Body of pancreas (tissue), 4 donors: ENCODE results near the gene GLIPR2. TPM values are rescaled to one million over a fixed set of nuclear protein-coding genes. Genes with fewer than 3 reads are reported as not detected.
"Not testable (repeated sequence)": the region's sequence is repeated elsewhere in the genome, so short reads cannot be mapped to it uniquely, and the experiment has no call there.

Experiments used
- ATAC-seq: fragments of 150-250 bp; one replicate; pipeline ENCODE4 v1.9.1; 2016
- DNase-seq, 4 donors: peaks; one replicate each; pipeline ENCODE4 v3.0.0-alpha.2; 2019
- H3K27ac ChIP-seq, 4 donors: fragments of 200-600 bp; sonication (generic); 1 replicate in 3 of 4; 2 replicates in 1 of 4; pipeline versions ENCODE4 v1.5.1 to v1.6.1; 2016 to 2019; ENCODE audit warnings: mild to moderate bottlenecking in 1 of 4, mixed read lengths in 1 of 4, moderate library complexity in 1 of 4
- H3K27me3 ChIP-seq, 2 donors: fragments of 200-600 bp; sonication (generic); one replicate each; pipeline ENCODE4 v1.6.0; 2016; ENCODE audit warnings: mild to moderate bottlenecking in 1 of 2
- H3K36me3 ChIP-seq, 2 donors: fragments of 200-600 bp; sonication (generic); replicated peaks in 1 of 2; 2 replicates each; pipeline ENCODE4 v1.5.1; 2016; ENCODE audit warnings: low read depth in 2 of 2; ENCODE audit not compliant: insufficient read depth in 1 of 2
- H3K4me1 ChIP-seq: fragments of 200-600 bp; sonication (generic); one replicate; pipeline ENCODE4 v1.6.0; 2016
- H3K4me3 ChIP-seq, 2 donors: fragments of 200-600 bp; sonication (generic); 1 replicate in 1 of 2; 2 replicates in 1 of 2; pipeline ENCODE4 v1.5.1; 2016 to 2019
- H3K9me3 ChIP-seq, 3 donors: fragments of 200-600 bp; sonication (generic); 1 replicate in 2 of 3; 2 replicates in 1 of 3; pipeline ENCODE4 v1.5.1; 2016
- POLR2A ChIP-seq, 3 donors: fragments of 450-650 bp; IDR thresholded peaks; one replicate each; pipeline ENCODE4 v1.6.1; 2016; ENCODE audit warnings: antibody characterized with exemption in 3 of 3, mild to moderate bottlenecking in 2 of 3
- WGBS, 2 donors: methylation state at CpG; one replicate each; pipeline ENCODE4 v1.1.5; 2017; 5-methylcytosine and 5-hydroxymethylcytosine counted together
- intact Hi-C: fragments of 100-400 bp; cut with DNase I; formaldehyde crosslinking; loops from one replicate; pipeline ENCODE4 v1.15.1; 2023
- total RNA-seq, 2 donors: library from RNA; depleted of rRNA; stranded (reverse); fragments of >200 nt; gene quantifications; one replicate each; pipeline ENCODE4 v1.1.0, GENCODE V29; 2016
- TF ChIP-seq, protein P1 (sequence below), 7 experiments: fragments of 450-650 bp in 4 of 7; fragments of 200-600 bp in 3 of 7; sonication (generic) in 3 of 7; IDR thresholded peaks; one replicate each; pipeline ENCODE4 v1.5.1; 2016 to 2019; ENCODE audit warnings: antibody characterized with exemption in 7 of 7

The GLIPR2 gene
- total RNA-seq, 2 donors from 2014 or later: 1.6 to 4.4 TPM

DNA sequence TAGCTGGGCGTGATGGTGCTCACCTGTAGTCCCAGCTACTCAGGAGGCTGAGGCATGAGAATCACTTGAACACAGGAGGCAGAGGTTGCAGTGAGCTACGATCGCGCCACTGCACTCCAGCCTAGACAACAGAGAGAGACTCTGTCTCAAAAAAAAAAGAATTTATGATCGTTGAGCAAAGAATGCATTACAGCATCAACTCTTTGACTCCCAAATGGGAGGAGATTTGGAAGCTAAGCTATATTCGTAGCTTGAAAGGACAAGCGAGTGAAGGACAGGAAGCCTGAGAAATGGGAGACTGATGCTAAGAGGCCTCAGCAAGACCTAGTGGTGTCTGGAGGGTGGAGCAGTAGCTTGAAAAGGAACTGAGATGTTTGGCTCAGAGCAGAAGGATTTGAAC lies 22.4 kb downstream of the GLIPR2 start:
- no peaks in the 10 kb centered on the region for H3K27me3 ChIP-seq
- H3K4me3 ChIP-seq: no peak overlapping the region
- no peak overlapping the region for H3K27ac ChIP-seq
- no peak for DNase-seq
- no peaks in the 10 kb centered on the region for H3K9me3 ChIP-seq
- TF ChIP-seq, protein P1, sequence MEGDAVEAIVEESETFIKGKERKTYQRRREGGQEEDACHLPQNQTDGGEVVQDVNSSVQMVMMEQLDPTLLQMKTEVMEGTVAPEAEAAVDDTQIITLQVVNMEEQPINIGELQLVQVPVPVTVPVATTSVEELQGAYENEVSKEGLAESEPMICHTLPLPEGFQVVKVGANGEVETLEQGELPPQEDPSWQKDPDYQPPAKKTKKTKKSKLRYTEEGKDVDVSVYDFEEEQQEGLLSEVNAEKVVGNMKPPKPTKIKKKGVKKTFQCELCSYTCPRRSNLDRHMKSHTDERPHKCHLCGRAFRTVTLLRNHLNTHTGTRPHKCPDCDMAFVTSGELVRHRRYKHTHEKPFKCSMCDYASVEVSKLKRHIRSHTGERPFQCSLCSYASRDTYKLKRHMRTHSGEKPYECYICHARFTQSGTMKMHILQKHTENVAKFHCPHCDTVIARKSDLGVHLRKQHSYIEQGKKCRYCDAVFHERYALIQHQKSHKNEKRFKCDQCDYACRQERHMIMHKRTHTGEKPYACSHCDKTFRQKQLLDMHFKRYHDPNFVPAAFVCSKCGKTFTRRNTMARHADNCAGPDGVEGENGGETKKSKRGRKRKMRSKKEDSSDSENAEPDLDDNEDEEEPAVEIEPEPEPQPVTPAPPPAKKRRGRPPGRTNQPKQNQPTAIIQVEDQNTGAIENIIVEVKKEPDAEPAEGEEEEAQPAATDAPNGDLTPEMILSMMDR (IDR thresholded peaks at IDR 0.05): no peak
- no peak for TF ChIP-seq POLR2A (IDR thresholded peaks at IDR 0.05)
- no peak for ATAC-seq
- peaks cover 5% of the 10 kb centered on the region for H3K4me1 ChIP-seq
- intact Hi-C loops: no loop called here
- 85 to 87% methylated on average over 7 of the region's 7 CpGs for WGBS, 2 donors
- no peaks in the 10 kb centered on the region for H3K36me3 ChIP-seq

DNA sequence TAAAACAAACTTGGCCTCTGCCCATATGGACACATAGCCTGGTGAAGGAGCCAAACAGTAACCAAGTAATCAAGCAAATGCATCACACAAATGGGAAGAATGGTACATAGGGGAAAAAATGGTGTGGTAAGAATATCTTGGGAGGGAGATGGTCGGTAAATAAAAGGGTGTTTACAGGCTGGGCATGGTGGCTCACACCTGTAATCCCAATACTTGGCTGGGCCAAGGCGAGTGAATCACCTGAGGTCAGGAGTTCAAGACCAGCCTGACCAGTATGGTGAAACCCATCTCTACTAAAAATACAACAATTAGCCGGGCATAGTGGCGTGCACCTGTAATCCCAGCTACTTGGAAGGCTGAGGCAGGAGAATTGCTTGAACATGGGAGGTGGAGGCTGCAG lies 23.0 kb downstream of the GLIPR2 start:
- H3K36me3 ChIP-seq, H3K4me1 ChIP-seq, H3K27ac ChIP-seq, H3K27me3 ChIP-seq, ATAC-seq, H3K4me3 ChIP-seq, DNase-seq, intact Hi-C loops, H3K9me3 ChIP-seq: not testable (repeated sequence)
- WGBS, 2 donors: 61 to 79% methylated on average over 4 of the region's 4 CpGs

DNA sequence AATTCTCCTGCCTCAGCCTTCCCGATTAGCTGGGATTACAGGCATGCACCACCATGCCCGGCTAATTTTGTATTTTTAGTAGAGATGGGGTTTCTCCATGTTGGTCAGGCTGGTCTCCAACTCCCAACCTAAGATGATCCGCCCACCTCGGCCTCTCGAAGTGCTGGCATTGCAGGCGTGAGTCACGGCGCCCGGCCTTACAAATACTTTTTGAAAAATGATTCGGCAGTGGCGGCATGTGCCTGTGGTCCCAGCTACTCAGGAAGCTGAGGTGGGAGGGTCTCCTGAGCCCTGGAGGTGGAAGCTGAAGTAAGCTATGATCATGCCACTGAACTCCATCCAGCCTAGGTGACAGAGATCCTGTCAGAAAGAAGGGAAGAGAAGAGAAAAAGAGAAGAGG lies 23.6 kb downstream of the GLIPR2 start:
- H3K36me3 ChIP-seq, H3K9me3 ChIP-seq, H3K27ac ChIP-seq, ATAC-seq, H3K27me3 ChIP-seq, H3K4me3 ChIP-seq, DNase-seq, H3K4me1 ChIP-seq, intact Hi-C loops: not testable (repeated sequence)
- 68 to 82% methylated on average over 10 to 11 of the region's 11 CpGs for WGBS, 2 donors

DNA sequence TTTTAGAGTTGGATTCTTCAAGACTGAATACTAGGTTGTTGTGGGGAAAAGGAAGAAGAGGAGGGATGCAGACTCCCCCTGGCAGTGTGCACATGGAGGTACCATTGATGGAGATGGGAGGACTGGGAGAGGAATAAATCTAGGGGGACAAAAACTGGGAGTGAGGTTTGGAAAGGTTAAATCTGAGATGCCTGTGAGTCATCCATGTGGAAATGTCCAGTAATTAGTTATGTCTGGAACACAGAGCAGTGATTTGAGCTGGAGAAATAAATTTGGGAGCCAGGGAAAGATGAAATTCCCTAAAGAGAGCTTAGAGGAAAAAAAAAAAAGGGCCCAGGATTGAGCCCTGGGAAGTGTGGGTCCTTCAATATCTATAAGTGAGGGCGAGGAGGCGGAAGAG lies 24.7 kb downstream of the GLIPR2 start:
- no peak for DNase-seq
- no peak for ATAC-seq
- TF ChIP-seq POLR2A (IDR thresholded peaks at IDR 0.05): no peak
- TF ChIP-seq, protein P1 (IDR thresholded peaks at IDR 0.05): no peak
- Histone ChIP-seq H3K4me1 (peaks cover 6% of the 10 kb centered on the region), H3K27me3 (no peaks in the 10 kb centered on the region), H3K9me3 (no peaks in the 10 kb centered on the region), H3K27ac (no peak overlapping the region), H3K4me3 (no peak overlapping the region), H3K36me3 (no peaks in the 10 kb centered on the region)
- WGBS, 2 donors: 76 to 79% methylated on average over 2 of the region's 2 CpGs
- intact Hi-C loops: no loop called here

DNA sequence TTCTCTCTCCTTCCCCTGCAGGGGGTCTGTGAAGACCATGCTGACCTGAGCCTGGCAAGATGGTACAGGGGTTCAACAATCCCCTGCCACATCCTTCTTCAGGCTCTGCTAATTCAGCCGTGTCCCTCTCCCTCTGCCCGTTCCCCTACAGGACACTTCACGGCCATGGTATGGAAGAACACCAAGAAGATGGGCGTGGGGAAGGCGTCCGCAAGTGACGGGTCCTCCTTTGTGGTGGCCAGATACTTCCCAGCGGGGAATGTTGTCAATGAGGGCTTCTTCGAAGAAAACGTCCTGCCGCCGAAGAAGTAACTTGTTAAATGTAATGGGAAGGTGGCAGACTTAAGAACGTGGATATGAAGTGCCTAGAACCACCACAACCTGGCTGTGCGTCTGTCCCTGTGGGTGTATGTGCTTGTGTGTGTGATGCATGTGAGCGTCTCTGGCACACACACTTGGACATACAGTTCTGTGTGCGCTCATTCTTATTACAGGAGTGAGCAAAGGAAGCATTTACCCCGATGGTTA lies 25.7 kb downstream of the GLIPR2 start:
- intact Hi-C loops: no loop called here
- no peak for DNase-seq
- WGBS, 2 donors: 76 to 77% methylated on average over 16 to 17 of the region's 17 CpGs
- Histone ChIP-seq H3K4me3 (no peak overlapping the region), H3K36me3 (no peaks in the 10 kb centered on the region), H3K4me1 (peaks cover 12% of the 10 kb centered on the region), H3K27ac (no peak overlapping the region), H3K9me3 (no peaks in the 10 kb centered on the region), H3K27me3 (no peaks in the 10 kb centered on the region)
- TF ChIP-seq, protein P1 (IDR thresholded peaks at IDR 0.05): no peak
- TF ChIP-seq POLR2A (IDR thresholded peaks at IDR 0.05): no peak
- no peak for ATAC-seq

DNA sequence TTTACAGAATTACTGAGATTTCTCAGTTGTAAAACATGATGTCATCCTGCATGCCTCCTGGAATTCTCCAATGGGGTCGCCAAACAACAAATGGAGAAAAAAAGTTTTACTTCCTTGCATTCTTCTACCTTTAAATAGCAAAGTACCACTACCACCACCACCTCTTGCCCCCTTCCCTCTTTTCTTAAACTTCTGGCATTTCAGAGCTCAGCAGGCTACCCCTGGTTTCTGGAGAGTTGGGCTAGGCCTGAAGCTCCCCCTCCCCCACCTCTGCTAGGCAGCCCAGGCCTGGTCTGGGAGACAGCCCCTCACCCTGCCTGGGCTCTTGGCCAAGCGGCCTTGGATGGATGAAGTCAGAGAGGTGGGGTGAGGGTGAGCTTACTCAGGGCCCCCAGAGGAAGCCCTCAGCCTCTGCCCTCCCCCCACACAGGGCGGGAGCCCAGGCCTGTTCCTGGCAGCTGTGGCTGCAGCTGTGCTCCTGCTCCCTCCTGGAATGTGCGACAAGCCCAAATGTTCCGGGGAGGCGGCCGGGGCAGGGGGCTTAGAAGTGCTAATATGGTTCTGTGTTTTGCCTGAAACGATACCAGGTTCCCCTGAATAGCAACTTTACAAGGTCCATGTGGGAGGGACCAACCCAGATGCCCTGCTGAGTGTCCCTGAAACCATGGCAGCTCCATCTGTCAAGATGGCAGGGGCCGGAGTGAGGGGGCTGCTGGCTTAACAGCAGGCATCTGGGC lies 26.7 kb downstream of the GLIPR2 start:
- peak; percentile 10 for ATAC-seq
- no peaks in the 10 kb centered on the region for H3K27me3 ChIP-seq
- intact Hi-C loops: no loop called here
- no peaks in the 10 kb centered on the region for H3K9me3 ChIP-seq
- peaks cover 12% of the 10 kb centered on the region for H3K4me1 ChIP-seq
- no peak overlapping the region for H3K4me3 ChIP-seq
- H3K27ac ChIP-seq: peak overlapping the region in 2 of 4 donors; percentile 10 to 51
- H3K36me3 ChIP-seq: no peaks in the 10 kb centered on the region
- DNase-seq: peak; percentile 33 to 49 (median 36)
- WGBS, 2 donors: 36 to 44% methylated on average over 8 to 9 of the region's 9 CpGs
- no peak for TF ChIP-seq POLR2A (IDR thresholded peaks at IDR 0.05)
- TF ChIP-seq, protein P1 (IDR thresholded peaks at IDR 0.05): no peak
